H1 (cell line): ENCODE measurements around the gene HDDC3. TPM values are rescaled to one million over a fixed set of nuclear protein-coding genes. Genes with fewer than 3 reads are reported as not detected.

ENCODE experiments used
- SP1 ChIP-seq: IDR thresholded peaks from 2 replicates; pipeline ENCODE4 v1.6.1; 2011; ENCODE audit warnings: low read depth, low read length
- polyA plus RNA-seq, 7 experiments: library from polyadenylated mRNA; depleted of rRNA in 3 of 7; stranded (reverse) in 5 of 7; unstranded in 2 of 7; fragments of >200 nt in 5 of 7; fragments of 200-250 nt in 2 of 7; gene quantifications; 1 replicate in 5 of 7; 2 replicates in 1 of 7; 4 replicates in 1 of 7; pipeline versions ENCODE4 v1.2.1 to v1.2.3, GENCODE V29; 2011 to 2013; ENCODE audit warnings: missing spikeins in 2 of 7, mixed read lengths in 2 of 7
- total RNA-seq: library from RNA; stranded (reverse); fragmentation: NEBNext Ultra II Directional; extraction: Animal tissue kit (Norgen Biotek cat#: 25700); gene quantifications from 2 replicates; pipeline ENCODE4 v1.2.1, GENCODE V29; 2021
- TF ChIP-seq, protein P1 (sequence below): IDR thresholded peaks from 2 replicates; pipeline ENCODE4 v1.6.1; 2011; ENCODE audit warnings: low read depth, mild to moderate bottlenecking, low read length; ENCODE audit not compliant: insufficient read depth

The HDDC3 gene
- total and polyA plus RNA-seq, 2 of the 8 experiments (the other 6 are each of a cell fraction or from before 2014, with no cell fraction given) = 16.3 to 16.5 TPM

DNA sequence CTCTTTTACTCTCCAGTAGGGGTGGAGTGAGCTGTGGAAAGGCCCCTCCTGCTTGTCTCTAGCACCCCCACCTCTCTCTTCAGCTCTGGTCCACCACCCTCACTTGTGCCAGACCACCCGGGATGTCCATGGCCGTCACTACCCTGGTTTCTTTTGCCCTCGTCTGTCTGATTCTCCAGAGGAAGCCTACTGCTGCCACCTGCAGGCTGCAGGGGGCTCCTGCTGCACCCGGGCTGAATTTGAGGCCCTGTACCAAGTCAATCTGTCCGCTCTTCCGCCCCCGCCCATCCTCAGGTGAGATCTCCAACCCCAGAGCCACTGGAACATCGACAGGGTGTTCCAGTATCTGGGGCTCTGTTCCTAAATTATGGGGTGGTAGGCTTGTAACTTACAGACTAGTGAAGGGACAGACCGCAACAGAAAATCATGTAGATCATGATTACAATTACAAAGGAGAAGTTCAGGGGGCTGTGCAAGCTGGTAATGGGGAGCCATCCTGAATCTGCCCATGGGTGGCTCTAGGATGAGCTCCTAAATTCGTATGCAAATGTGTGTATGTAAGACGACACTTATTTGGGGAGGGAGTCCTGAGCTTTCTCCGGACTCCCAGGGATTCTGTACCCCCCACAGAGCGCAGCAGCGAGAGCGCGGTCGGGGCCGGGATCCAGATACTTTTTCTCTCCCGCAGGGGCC, 2.1 kb upstream of the HDDC3 start (continued):
- TF ChIP-seq, protein P1, sequence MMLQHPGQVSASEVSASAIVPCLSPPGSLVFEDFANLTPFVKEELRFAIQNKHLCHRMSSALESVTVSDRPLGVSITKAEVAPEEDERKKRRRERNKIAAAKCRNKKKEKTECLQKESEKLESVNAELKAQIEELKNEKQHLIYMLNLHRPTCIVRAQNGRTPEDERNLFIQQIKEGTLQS = no peak
- 0 out of 2 replicates have a peak, but pooled peaks have one; percentile 2 for TF ChIP-seq SP1
